D721Med (cell line): ENCODE measurements around the gene LITAFD.
A peak's percentile ranks its signal among the peaks of the same experiment; 100 is the strongest.

ENCODE experiments used
- DNase-seq: peaks from one replicate; pipeline ENCODE4 v3.0.0; 2011; ENCODE audit warnings: low spot score; ENCODE audit not compliant: insufficient read length
- FAIRE-seq: peaks from 2 replicates; lab custom pipeline; 2011; peaks lifted over from hg19 to GRCh38; lab: Jason Lieb, UNC
- TF ChIP-seq, protein P1 (sequence below): IDR thresholded peaks from 2 replicates; pipeline ENCODE4 v1.5.1; 2012; ENCODE audit warnings: mild to moderate bottlenecking, control low read depth; ENCODE audit not compliant: insufficient read depth; ENCODE audit errors: missing control alignments

Gene LITAFD

GRCh38 chr16:8901320-8901861 lies 19.2 kb downstream of the LITAFD start:
- no peak for DNase-seq
- no peak for FAIRE-seq
- TF ChIP-seq, protein P1, sequence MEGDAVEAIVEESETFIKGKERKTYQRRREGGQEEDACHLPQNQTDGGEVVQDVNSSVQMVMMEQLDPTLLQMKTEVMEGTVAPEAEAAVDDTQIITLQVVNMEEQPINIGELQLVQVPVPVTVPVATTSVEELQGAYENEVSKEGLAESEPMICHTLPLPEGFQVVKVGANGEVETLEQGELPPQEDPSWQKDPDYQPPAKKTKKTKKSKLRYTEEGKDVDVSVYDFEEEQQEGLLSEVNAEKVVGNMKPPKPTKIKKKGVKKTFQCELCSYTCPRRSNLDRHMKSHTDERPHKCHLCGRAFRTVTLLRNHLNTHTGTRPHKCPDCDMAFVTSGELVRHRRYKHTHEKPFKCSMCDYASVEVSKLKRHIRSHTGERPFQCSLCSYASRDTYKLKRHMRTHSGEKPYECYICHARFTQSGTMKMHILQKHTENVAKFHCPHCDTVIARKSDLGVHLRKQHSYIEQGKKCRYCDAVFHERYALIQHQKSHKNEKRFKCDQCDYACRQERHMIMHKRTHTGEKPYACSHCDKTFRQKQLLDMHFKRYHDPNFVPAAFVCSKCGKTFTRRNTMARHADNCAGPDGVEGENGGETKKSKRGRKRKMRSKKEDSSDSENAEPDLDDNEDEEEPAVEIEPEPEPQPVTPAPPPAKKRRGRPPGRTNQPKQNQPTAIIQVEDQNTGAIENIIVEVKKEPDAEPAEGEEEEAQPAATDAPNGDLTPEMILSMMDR: no peak

- TF ChIP-seq, protein P1: no peak
- FAIRE-seq: no peak
Observed at GRCh38 chr16:8903004-8903403, 20.9 kb downstream of the LITAFD start.

DNA sequence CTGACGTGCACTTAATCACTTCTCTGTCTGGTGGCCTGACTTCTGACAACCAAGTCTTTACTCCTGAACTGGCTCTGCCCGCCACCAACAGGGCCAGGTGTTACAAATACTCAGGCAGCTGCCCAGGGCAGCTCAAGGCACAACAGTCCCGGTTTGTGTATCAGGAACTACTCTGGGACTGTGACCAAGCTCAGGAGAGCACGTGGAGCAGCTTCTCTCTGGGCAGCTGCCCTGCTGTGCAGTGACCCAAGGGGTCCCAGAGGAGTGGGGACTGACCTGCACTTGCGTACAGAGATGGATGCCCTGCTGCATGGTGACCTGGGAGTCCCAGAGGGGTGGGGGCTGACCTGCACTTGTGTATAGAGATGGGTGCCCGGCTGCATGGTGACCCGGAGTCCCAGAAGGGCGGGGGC lies 21.9 kb downstream of the LITAFD start:
- DNase-seq (no peak), FAIRE-seq (no peak)
- TF ChIP-seq, protein P1: no peak

More at GRCh38 chr16:8903004-8903403, 20.9 kb downstream of the LITAFD start:
- DNase-seq: no peak

GRCh38 chr16:8905168-8905762 lies 23.1 kb downstream of the LITAFD start:
- TF ChIP-seq, protein P1: peak; percentile 63
- FAIRE-seq: no peak
- DNase-seq: no peak

DNA sequence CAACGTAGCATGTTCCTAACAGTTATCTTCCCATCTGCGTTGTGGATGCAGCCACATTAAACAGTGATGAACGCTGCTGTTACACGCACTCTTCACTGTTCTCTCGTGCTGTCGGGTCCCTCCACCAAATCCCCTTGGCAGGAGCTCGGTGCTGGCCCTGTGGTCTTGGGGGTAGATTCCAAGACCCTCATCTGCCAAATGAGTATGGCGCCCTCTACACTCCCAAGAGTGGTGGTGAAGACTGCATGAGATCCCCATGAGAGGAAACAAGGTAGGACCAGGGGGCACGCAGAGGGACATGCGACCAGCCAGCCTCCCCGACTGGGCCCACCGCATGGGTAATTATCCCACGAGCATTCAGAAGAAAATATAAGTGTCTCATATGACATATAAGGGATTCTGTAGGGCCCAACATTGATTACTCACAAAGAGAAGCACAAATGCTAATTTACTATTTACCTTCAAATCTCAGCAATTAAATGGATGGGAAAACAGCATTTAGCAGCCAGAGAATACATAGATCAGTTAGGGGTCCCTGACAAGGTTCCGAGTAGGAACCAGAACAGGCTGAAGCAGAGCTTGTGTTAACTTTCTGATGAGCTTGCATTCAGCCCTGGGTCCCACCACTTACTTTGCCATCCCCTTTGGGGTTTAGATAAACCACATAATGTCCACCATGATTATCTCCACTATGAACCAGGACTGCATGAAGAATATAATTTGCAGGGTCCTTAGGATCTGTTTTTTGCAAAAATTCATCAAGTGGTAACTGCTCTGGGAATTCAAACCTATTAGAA lies 23.8 kb downstream of the LITAFD start:
- DNase-seq (no peak), FAIRE-seq (no peak)
- TF ChIP-seq, protein P1: peak; percentile 22

- DNase-seq (no peak), FAIRE-seq (no peak)
- TF ChIP-seq, protein P1: no peak
Observed at GRCh38 chr16:8907096-8907495, 24.9 kb downstream of the LITAFD start.
